ENCODE measurements around the gene ST8SIA2.

Gene ST8SIA2

GRCh38 chr15:92407916-92408315 lies 14.2 kb downstream of the ST8SIA2 start:
- TF ChIP-seq SIN3A (IDR thresholded peaks at IDR 0.05; ENCODE audit: borderline replicate concordance, insufficient read depth, low read length) (no peak), FOXP2 (optimal IDR thresholded peaks at IDR 0.05; ENCODE audit: borderline replicate concordance, extremely low read depth, extremely low read length, insufficient read depth) (no peak), REST (IDR thresholded peaks at IDR 0.05; ENCODE audit: insufficient read depth in 1 of 2, low read depth in 2 of 2, low read length in 2 of 2) (no peak), TAF1 (IDR thresholded peaks at IDR 0.05; ENCODE audit: borderline replicate concordance, insufficient read depth, low read length) (no peak), POLR2AphosphoS5 (IDR thresholded peaks at IDR 0.05; ENCODE audit: low read depth, low read length) (no peak)

- TF ChIP-seq REST (IDR thresholded peaks at IDR 0.05; ENCODE audit: insufficient read depth in 1 of 2, low read depth in 2 of 2, low read length in 2 of 2) (no peak), FOXP2 (optimal IDR thresholded peaks at IDR 0.05; ENCODE audit: borderline replicate concordance, extremely low read depth, extremely low read length, insufficient read depth) (no peak), TAF1 (IDR thresholded peaks at IDR 0.05; ENCODE audit: borderline replicate concordance, insufficient read depth, low read length) (no peak), POLR2AphosphoS5 (IDR thresholded peaks at IDR 0.05; ENCODE audit: low read depth, low read length) (no peak), SIN3A (IDR thresholded peaks at IDR 0.05; ENCODE audit: borderline replicate concordance, insufficient read depth, low read length) (no peak)
These were observed 15.3 kb downstream of the ST8SIA2 start for GRCh38 chr15:92409006-92409405.

- TF ChIP-seq TAF1 (IDR thresholded peaks at IDR 0.05; ENCODE audit: borderline replicate concordance, insufficient read depth, low read length) (no peak), SIN3A (IDR thresholded peaks at IDR 0.05; ENCODE audit: borderline replicate concordance, insufficient read depth, low read length) (no peak)
These were observed 15.8 kb downstream of the ST8SIA2 start for GRCh38 chr15:92409521-92409920.

- no peak for TF ChIP-seq SIN3A (IDR thresholded peaks at IDR 0.05; ENCODE audit: borderline replicate concordance, insufficient read depth, low read length)
- no peak for TF ChIP-seq TAF1 (IDR thresholded peaks at IDR 0.05; ENCODE audit: borderline replicate concordance, insufficient read depth, low read length)
- no peak for TF ChIP-seq POLR2AphosphoS5 (IDR thresholded peaks at IDR 0.05; ENCODE audit: low read depth, low read length)
- no peak for TF ChIP-seq REST (IDR thresholded peaks at IDR 0.05; ENCODE audit: insufficient read depth in 1 of 2, low read depth in 2 of 2, low read length in 2 of 2)
- no peak for TF ChIP-seq FOXP2 (optimal IDR thresholded peaks at IDR 0.05; ENCODE audit: borderline replicate concordance, extremely low read depth, extremely low read length, insufficient read depth)
These were observed 16.9 kb downstream of the ST8SIA2 start for GRCh38 chr15:92410537-92410936.

- TF ChIP-seq SIN3A (IDR thresholded peaks at IDR 0.05; ENCODE audit: borderline replicate concordance, insufficient read depth, low read length) (no peak), FOXP2 (optimal IDR thresholded peaks at IDR 0.05; ENCODE audit: borderline replicate concordance, extremely low read depth, extremely low read length, insufficient read depth) (no peak), POLR2AphosphoS5 (IDR thresholded peaks at IDR 0.05; ENCODE audit: low read depth, low read length) (no peak), TAF1 (IDR thresholded peaks at IDR 0.05; ENCODE audit: borderline replicate concordance, insufficient read depth, low read length) (no peak), REST (IDR thresholded peaks at IDR 0.05; ENCODE audit: insufficient read depth in 1 of 2, low read depth in 2 of 2, low read length in 2 of 2) (no peak)
These were observed 17.6 kb downstream of the ST8SIA2 start for GRCh38 chr15:92411256-92411655.
